ENCODE data around the gene OR6B3. TPM values are rescaled to one million over a fixed set of nuclear protein-coding genes. Genes with fewer than 3 reads are reported as not detected.

The OR6B3 gene
- not detected in 2 replicates for total RNA-seq

GRCh38 chr2:240053173-240054155, at the start of gene OR6B3:
Gene OR6B3 (minus strand): TSS chr2:240053521.

GRCh38 chr2:240030379-240031094, 22.8 kb downstream of the OR6B3 start, which contains the start of gene OR6B2:
Gene OR6B2 (minus strand): TSS chr2:240030429. CDS start chr2:240030429, 0 bp downstream.

Other genes with a start within 250 kb of the OR6B3 start
- gene NDUFA10, start 28.2 kb downstream of the OR6B3 start, total RNA-seq: 147 and 160 TPM in 2 replicates
- gene OR6B2, start 23.1 kb downstream of the OR6B3 start, total RNA-seq: not detected in 2 replicates
- 193 and 292 TPM in 2 replicates for gene COPS9, start 82.8 kb upstream of the OR6B3 start, total RNA-seq
- gene OTOS, start 87.1 kb upstream of the OR6B3 start, total RNA-seq: not detected in 2 replicates

Measured in hair follicular keratinocyte (primary cell).